ENCODE measurements around the gene SEMA6A.

SEMA6A gene

GRCh38 chr5:116466727-116467464, 107.7 kb downstream of the SEMA6A start:
- no peak for DNase-seq (ENCODE audit: low read depth)
- H3K4me3 ChIP-seq (ENCODE audit: control insufficient read depth, low read depth, low read length), result no peak overlapping the region
- no peak for TF ChIP-seq CTCF (IDR thresholded peaks at IDR 0.05; ENCODE audit: control insufficient read depth, insufficient read depth, low read depth, low read length, missing control alignments)

GRCh38 chr5:116465411-116465810, 109.2 kb downstream of the SEMA6A start:
- no peak for DNase-seq (ENCODE audit: low read depth)
- no peak for TF ChIP-seq CTCF (IDR thresholded peaks at IDR 0.05; ENCODE audit: control insufficient read depth, insufficient read depth, low read depth, low read length, missing control alignments)
- no peak overlapping the region for H3K4me3 ChIP-seq (ENCODE audit: control insufficient read depth, low read depth, low read length)

GRCh38 chr5:116464144-116464708, 110.4 kb downstream of the SEMA6A start:
- no peak for TF ChIP-seq CTCF (IDR thresholded peaks at IDR 0.05; ENCODE audit: control insufficient read depth, insufficient read depth, low read depth, low read length, missing control alignments)
- no peak for DNase-seq (ENCODE audit: low read depth)
- no peak overlapping the region for H3K4me3 ChIP-seq (ENCODE audit: control insufficient read depth, low read depth, low read length)

- DNase-seq (ENCODE audit: low read depth), result no peak
- no peak for TF ChIP-seq CTCF (IDR thresholded peaks at IDR 0.05; ENCODE audit: control insufficient read depth, insufficient read depth, low read depth, low read length, missing control alignments)
- no peak overlapping the region for H3K4me3 ChIP-seq (ENCODE audit: control insufficient read depth, low read depth, low read length)
Observed at GRCh38 chr5:116462500-116462899, 112.1 kb downstream of the SEMA6A start.

- no peak for DNase-seq (ENCODE audit: low read depth)
- H3K4me3 ChIP-seq (ENCODE audit: control insufficient read depth, low read depth, low read length), result no peak overlapping the region
- no peak for TF ChIP-seq CTCF (IDR thresholded peaks at IDR 0.05; ENCODE audit: control insufficient read depth, insufficient read depth, low read depth, low read length, missing control alignments)
Observed at GRCh38 chr5:116459301-116459700, 115.3 kb downstream of the SEMA6A start.

GRCh38 chr5:116457062-116457461, 117.6 kb downstream of the SEMA6A start:
- no peak for TF ChIP-seq CTCF (IDR thresholded peaks at IDR 0.05; ENCODE audit: control insufficient read depth, insufficient read depth, low read depth, low read length, missing control alignments)
- no peak overlapping the region for H3K4me3 ChIP-seq (ENCODE audit: control insufficient read depth, low read depth, low read length)
- DNase-seq (ENCODE audit: low read depth), result no peak

Data from AG09309 (cell line).